ENCODE results near the gene SPRED1. TPM values are rescaled to one million over a fixed set of nuclear protein-coding genes. Genes with fewer than 3 reads are reported as not detected.

The SPRED1 gene
- total RNA-seq, 1 donor from 2014 or later = 25.6 TPM

GRCh38 chr15:38285456-38285855 is 32.8 kb downstream of the SPRED1 start:
- no peaks in the 10 kb centered on the region for H3K27me3 Mint-ChIP-seq
- H3K36me3 Mint-ChIP-seq = peaks cover 29% of the 10 kb centered on the region
- H3K9me3 Mint-ChIP-seq = peaks cover 5% of the 10 kb centered on the region
- no peak for TF ChIP-seq CTCF (conservative IDR thresholded peaks at IDR 0.05)
- H3K27ac Mint-ChIP-seq = no peak overlapping the region
- DNase-seq (ENCODE audit: extremely low spot score, unreplicated experiment) = no peak
- H3K4me1 Mint-ChIP-seq (ENCODE audit: unreplicated experiment) = peaks cover 5% of the 10 kb centered on the region
- no peak overlapping the region for H3K4me3 Mint-ChIP-seq

- H3K27ac Mint-ChIP-seq = no peak overlapping the region
- H3K4me3 Mint-ChIP-seq = no peak overlapping the region
- peaks cover 14% of the 10 kb centered on the region for H3K9me3 Mint-ChIP-seq
- no peak for DNase-seq (ENCODE audit: extremely low spot score, unreplicated experiment)
- TF ChIP-seq CTCF (conservative IDR thresholded peaks at IDR 0.05) = no peak
- H3K4me1 Mint-ChIP-seq (ENCODE audit: unreplicated experiment) = no peaks in the 10 kb centered on the region
- H3K36me3 Mint-ChIP-seq = peaks cover 30% of the 10 kb centered on the region
- H3K27me3 Mint-ChIP-seq = no peaks in the 10 kb centered on the region
These were observed 41.5 kb downstream of the SPRED1 start for GRCh38 chr15:38294126-38294525.

GRCh38 chr15:38297623-38298388 is 45.2 kb downstream of the SPRED1 start:
- no peak for DNase-seq (ENCODE audit: extremely low spot score, unreplicated experiment)
- Mint-ChIP-seq H3K36me3 (peaks cover 28% of the 10 kb centered on the region), H3K27ac (no peak overlapping the region), H3K4me3 (no peak overlapping the region), H3K4me1 (ENCODE audit: unreplicated experiment) (peaks cover 5% of the 10 kb centered on the region), H3K9me3 (peaks cover 3% of the 10 kb centered on the region), H3K27me3 (no peaks in the 10 kb centered on the region)
- no peak for TF ChIP-seq CTCF (conservative IDR thresholded peaks at IDR 0.05)

- Mint-ChIP-seq H3K9me3 (peaks cover 3% of the 10 kb centered on the region), H3K4me1 (ENCODE audit: unreplicated experiment) (peaks cover 5% of the 10 kb centered on the region), H3K27me3 (no peaks in the 10 kb centered on the region), H3K4me3 (no peak overlapping the region), H3K27ac (no peak overlapping the region), H3K36me3 (peaks cover 23% of the 10 kb centered on the region)
- no peak for DNase-seq (ENCODE audit: extremely low spot score, unreplicated experiment)
- no peak for TF ChIP-seq CTCF (conservative IDR thresholded peaks at IDR 0.05)
These were observed 46.6 kb downstream of the SPRED1 start for GRCh38 chr15:38299216-38299615.

- no peak overlapping the region for H3K4me3 Mint-ChIP-seq
- H3K27me3 Mint-ChIP-seq = no peaks in the 10 kb centered on the region
- no peak overlapping the region for H3K27ac Mint-ChIP-seq
- no peak for DNase-seq (ENCODE audit: extremely low spot score, unreplicated experiment)
- peaks cover 3% of the 10 kb centered on the region for H3K9me3 Mint-ChIP-seq
- no peak for TF ChIP-seq CTCF (conservative IDR thresholded peaks at IDR 0.05)
- H3K4me1 Mint-ChIP-seq (ENCODE audit: unreplicated experiment) = peaks cover 5% of the 10 kb centered on the region
- H3K36me3 Mint-ChIP-seq = peaks cover 24% of the 10 kb centered on the region
These were observed 47.8 kb downstream of the SPRED1 start for GRCh38 chr15:38300395-38300794.

All from type B pancreatic cell (in vitro differentiated cells).